Spleen (tissue), 11 donors: ENCODE measurements around the gene ABHD4. TPM values are rescaled to one million over a fixed set of nuclear protein-coding genes. Genes with fewer than 3 reads are reported as not detected.

ENCODE experiments used
- DNase-seq: peaks from one replicate; pipeline ENCODE4 v3.0.0-alpha.2; 2020
- H3K27ac ChIP-seq, 8 donors: fragments of 200-600 bp; sonication (generic) in 7 of 8; 1 replicate in 4 of 8; 2 replicates in 4 of 8; pipeline versions ENCODE4 v1.5.0 to v1.8.0; 2016 to 2021; ENCODE audit warnings: inconsistent platforms in 4 of 8, mild to moderate bottlenecking in 4 of 8, moderate library complexity in 1 of 8
- H3K27me3 ChIP-seq, 7 donors: fragments of 200-600 bp; sonication (generic) in 6 of 7; replicated peaks in 1 of 7; 1 replicate in 4 of 7; 2 replicates in 3 of 7; pipeline versions ENCODE4 v1.5.0 to v1.8.0; 2016 to 2021; ENCODE audit warnings: inconsistent platforms in 3 of 7, mild to moderate bottlenecking in 1 of 7
- H3K36me3 ChIP-seq, 6 donors: fragments of 200-600 bp; sonication (generic) in 5 of 6; 1 replicate in 4 of 6; 2 replicates in 2 of 6; pipeline versions ENCODE4 v1.5.0 to v1.8.0; 2016 to 2021; ENCODE audit warnings: inconsistent platforms in 2 of 6
- H3K4me1 ChIP-seq, 6 donors: fragments of 200-600 bp; sonication (generic) in 5 of 6; 1 replicate in 3 of 6; 2 replicates in 3 of 6; pipeline versions ENCODE4 v1.5.0 to v1.8.0; 2016 to 2021; ENCODE audit warnings: inconsistent platforms in 3 of 6
- H3K4me3 ChIP-seq, 8 donors: fragments of 200-600 bp; sonication (generic) in 7 of 8; 1 replicate in 4 of 8; 2 replicates in 4 of 8; pipeline versions ENCODE4 v1.5.0 to v1.8.0; 2016 to 2021; ENCODE audit warnings: inconsistent platforms in 4 of 8, mild to moderate bottlenecking in 4 of 8, moderate library complexity in 2 of 8
- H3K9me3 ChIP-seq, 8 donors: fragments of 200-600 bp; sonication (generic) in 7 of 8; 1 replicate in 4 of 8; 2 replicates in 4 of 8; pipeline versions ENCODE4 v1.5.0 to v1.8.0; 2016 to 2021; ENCODE audit warnings: inconsistent platforms in 4 of 8
- CTCF ChIP-seq, 11 experiments: fragments of 200-600 bp in 7 of 11; fragments of 450-650 bp in 4 of 11; sonication (generic) in 4 of 11; IDR thresholded peaks in 8 of 11; conservative IDR thresholded peaks in 3 of 11; 1 replicate in 7 of 11; 2 replicates in 4 of 11; pipeline versions ENCODE4 v1.4.0 to v1.8.0; 2016 to 2021; ENCODE audit warnings: antibody characterized with exemption in 11 of 11, inconsistent platforms in 4 of 11, mild to moderate bottlenecking in 1 of 11
- POLR2A ChIP-seq, 3 donors: fragments of 450-650 bp; IDR thresholded peaks; one replicate each; pipeline ENCODE4 v1.5.1; 2017; ENCODE audit warnings: antibody characterized with exemption in 3 of 3, mild to moderate bottlenecking in 1 of 3
- POLR2AphosphoS5 ChIP-seq, 3 donors: sonication (generic); formaldehyde crosslinking; IDR thresholded peaks; one replicate each; pipeline ENCODE4 v1.5.1; 2017; ENCODE audit warnings: antibody characterized with exemption in 3 of 3
- WGBS, 5 donors: extraction: QIAGEN DNeasy Blood & Tissue Kit in 3 of 5; methylation state at CpG; one replicate each; pipeline versions ENCODE4 v1.1.5 to v1.1.7; 2013 to 2018; 5-methylcytosine and 5-hydroxymethylcytosine counted together
- intact Hi-C: fragments of 100-400 bp; cut with DNase I; formaldehyde crosslinking; loops from one replicate; pipeline ENCODE4 v1.15.0; 2023; ENCODE audit warnings: low total_unique reads
- polyA plus RNA-seq, 3 donors: library from polyadenylated mRNA; stranded (reverse); fragments of 200-250 nt; gene quantifications; one replicate each; pipeline ENCODE4 v1.2.1, GENCODE V29; 2013
- total RNA-seq, 7 donors: library from RNA; depleted of rRNA in 3 of 7; stranded (reverse); fragments of >200 nt in 3 of 7; fragmentation: NEBNext Ultra II Directional in 4 of 7; extraction: Animal tissue kit (Norgen Biotek cat#: 25700) in 4 of 7; gene quantifications; one replicate each; pipeline versions ENCODE4 v1.1.0 to v1.2.1, GENCODE V29; 2016 to 2021
- donor health status: healthy with polysubstance abuse.
- donor health status: DM: no; HTN: no; CAD: no; lungs with moderate emphysema.
- donor health status: DM: no; HTN: no; CAD: no.
- donor health status: Bipolar disorder and iron deficiency.
- donor health status: healthy.
- donor health status: DM: no; HTN: no; CAD: no.
- donor health status: DM: yes; HTN: yes; CAD: no.

Gene ABHD4
- total and polyA plus RNA-seq, 10 donors, result 7.2 to 32.8 (median 23.5) TPM

GRCh38 chr14:22596354-22596879 lies 1.7 kb upstream of the ABHD4 start:
- TF ChIP-seq POLR2AphosphoS5 (IDR thresholded peaks at IDR 0.05), result no peak
- TF ChIP-seq CTCF (IDR thresholded peaks at IDR 0.05 in 8 of 11, conservative IDR thresholded peaks at IDR 0.05 in 3 of 11), result no peak
- no peak for TF ChIP-seq POLR2A (IDR thresholded peaks at IDR 0.05)
- intact Hi-C loops, result loop anchor here (10.0 kb wide), 1 partner anchor 158 kb away; no protein-coding TSS in a partner anchor
- Histone ChIP-seq H3K4me1 (peaks cover 3 to 39% (median 29%) of the 10 kb centered on the region in 6 donors), H3K4me3 (no peak overlapping the region), H3K27ac (no peak overlapping the region), H3K36me3 (peaks cover 0 to 4% (median under 1%) of the 10 kb centered on the region in 6 donors), H3K27me3 (no peaks in the 10 kb centered on the region), H3K9me3 (no peaks in the 10 kb centered on the region)
- DNase-seq, result no peak
- WGBS, 5 donors, result 87 to 92% (median 88%) methylated on average over 3 of the region's 3 CpGs

- 86 to 95% (median 90%) methylated on average over 6 of the region's 6 CpGs for WGBS, 5 donors
- H3K36me3 ChIP-seq, result peaks cover 0 to 13% (median 8%) of the 10 kb centered on the region in 6 donors
- intact Hi-C loops, result loop anchor here (10.0 kb wide), 1 partner anchor 158 kb away; no protein-coding TSS in a partner anchor
- H3K27me3 ChIP-seq, result no peaks in the 10 kb centered on the region
- H3K4me3 ChIP-seq, result peak overlapping the region in 5 of 8 donors; percentile 71 to 94 (median 73)
- peak overlapping the region in 2 of 8 donors; percentile 87 to 93 for H3K27ac ChIP-seq
- peaks cover 3 to 48% (median 30%) of the 10 kb centered on the region in 6 donors for H3K4me1 ChIP-seq
- TF ChIP-seq POLR2A (IDR thresholded peaks at IDR 0.05) (no peak), CTCF (IDR thresholded peaks at IDR 0.05 in 8 of 11, conservative IDR thresholded peaks at IDR 0.05 in 3 of 11) (no peak), POLR2AphosphoS5 (IDR thresholded peaks at IDR 0.05) (no peak)
- no peak for DNase-seq
- no peaks in the 10 kb centered on the region for H3K9me3 ChIP-seq
Observed at GRCh38 chr14:22597265-22597664, 835 bp upstream of the ABHD4 start.

GRCh38 chr14:22597771-22598098 lies 365 bp upstream of the ABHD4 start:
- Histone ChIP-seq H3K9me3 (no peaks in the 10 kb centered on the region), H3K4me1 (peaks cover 3 to 48% (median 30%) of the 10 kb centered on the region in 6 donors), H3K27me3 (no peaks in the 10 kb centered on the region), H3K4me3 (peak overlapping the region; percentile 59 to 94 (median 72)), H3K27ac (peak overlapping the region; percentile 49 to 93 (median 88)), H3K36me3 (peaks cover 0 to 18% (median 11%) of the 10 kb centered on the region in 6 donors)
- TF ChIP-seq POLR2AphosphoS5 (IDR thresholded peaks at IDR 0.05) (no peak), POLR2A (IDR thresholded peaks at IDR 0.05) (no peak), CTCF (IDR thresholded peaks at IDR 0.05 in 8 of 11, conservative IDR thresholded peaks at IDR 0.05 in 3 of 11) (no peak)
- intact Hi-C loops, result loop anchor here (10.0 kb wide), 1 partner anchor 157 kb away; no protein-coding TSS in a partner anchor
- WGBS, 5 donors, result 8 to 15% (median 12%) methylated on average over 9 of the region's 9 CpGs
- no peak for DNase-seq

GRCh38 chr14:22598896-22599244 lies 770 bp downstream of the ABHD4 start:
- peaks cover 0 to 29% (median 21%) of the 10 kb centered on the region in 6 donors for H3K36me3 ChIP-seq
- H3K27me3 ChIP-seq, result no peaks in the 10 kb centered on the region
- intact Hi-C loops, result loop anchor here (10.0 kb wide), 1 partner anchor 156 kb away; no protein-coding TSS in a partner anchor
- TF ChIP-seq POLR2A (IDR thresholded peaks at IDR 0.05) (no peak), POLR2AphosphoS5 (IDR thresholded peaks at IDR 0.05) (no peak), CTCF (IDR thresholded peaks at IDR 0.05 in 8 of 11, conservative IDR thresholded peaks at IDR 0.05 in 3 of 11) (peak in 2 of 11 experiments; percentile 9 to 23)
- peak overlapping the region; percentile 59 to 94 (median 72) for H3K4me3 ChIP-seq
- H3K4me1 ChIP-seq, result peaks cover 3 to 48% (median 30%) of the 10 kb centered on the region in 6 donors
- H3K9me3 ChIP-seq, result no peaks in the 10 kb centered on the region
- H3K27ac ChIP-seq, result peak overlapping the region; percentile 49 to 93 (median 88)
- WGBS, 5 donors, result 0 to 5% (median 4%) methylated on average over 5 of the region's 5 CpGs
- no peak for DNase-seq
